Motor neuron (in vitro differentiated cells): ENCODE data around the gene IRF6. TPM values are rescaled to one million over a fixed set of nuclear protein-coding genes. Genes with fewer than 3 reads are reported as not detected.
A peak's percentile ranks its signal among the peaks of the same experiment; 100 is the strongest.

ENCODE experiments used
- ATAC-seq, 8 experiments: fragments of 200-7000 bp; cut with Tn5 transposase; replicated peaks in 6 of 8; 2 replicates each; pipeline ENCODE4 v1.8.0; 2021; ENCODE audit warnings: mild to moderate bottlenecking in 8 of 8, moderate library complexity in 8 of 8
- H3K27ac ChIP-seq, 2 donors: fragments of 250-450 bp; sonication (Bioruptor Pico); 2 replicates each; pipeline ENCODE4 v1.9.0; 2021; ENCODE audit warnings: antibody characterized with exemption in 2 of 2, mild to moderate bottlenecking in 2 of 2, moderate library complexity in 1 of 2
- H3K4me1 ChIP-seq, 2 donors: fragments of 250-450 bp; sonication (Bioruptor Pico); replicated peaks in 1 of 2; 2 replicates each; pipeline ENCODE4 v1.6.1; 2021; ENCODE audit warnings: antibody characterized with exemption in 2 of 2, mild to moderate bottlenecking in 2 of 2, moderate library complexity in 1 of 2
- H3K4me3 ChIP-seq, 5 donors: fragments of 250-450 bp; sonication (Bioruptor Pico); 2 replicates each; pipeline ENCODE4 v1.9.0; 2021; ENCODE audit warnings: antibody characterized with exemption in 5 of 5, mild to moderate bottlenecking in 5 of 5, moderate library complexity in 4 of 5
- WGBS, 10 experiments: fragments of 450-650 bp; shearing (Covaris generic); methylation state at CpG; one replicate each; pipeline ENCODE4 v1.0.0; 2022; 5-methylcytosine and 5-hydroxymethylcytosine counted together
- in situ Hi-C, 9 experiments: fragments of 400-800 bp; cut with MboI; loops; one replicate each; pipeline ENCODE4 v1.15.0; 2021; ENCODE audit warnings: low sequenced_read_pairs in 9 of 9, low pct_unique_long_range_greater_than_20kb in 2 of 9; ENCODE audit not compliant: unreplicated experiment in 9 of 9
- total RNA-seq, 8 experiments: library from RNA; unstranded; fragments of 300-600 nt; gene quantifications; 2 replicates each; pipeline versions ENCODE4 v1.2.3 to v1.2.4, GENCODE V29; 2022

Gene IRF6
- total RNA-seq, 8 experiments from 2014 or later = 0.04 to 0.66 (median 0.27) TPM; not detected in 3

GRCh38 chr1:209816923-209817322, 11.0 kb upstream of the IRF6 start:
- in situ Hi-C loops = no loop called here
- Histone ChIP-seq H3K4me3 (no peak overlapping the region), H3K27ac (no peak overlapping the region), H3K4me1 (no peaks in the 10 kb centered on the region)
- no peak for ATAC-seq
- WGBS, 10 experiments = 36 to 100% (median 65%) methylated on average over 1 to 3 of the region's 3 CpGs; no CpG with 5 or more reads in 4 of the 10 experiments

GRCh38 chr1:209815931-209816341, 10.0 kb upstream of the IRF6 start:
- in situ Hi-C loops = no loop called here
- Histone ChIP-seq H3K4me1 (no peaks in the 10 kb centered on the region), H3K4me3 (no peak overlapping the region), H3K27ac (no peak overlapping the region)
- WGBS, 10 experiments = 60 to 100% (median 80%) methylated on average over 1 to 6 of the region's 6 CpGs; no CpG with 5 or more reads in 4 of the 10 experiments
- no peak for ATAC-seq

GRCh38 chr1:209815490-209815889, 9.5 kb upstream of the IRF6 start:
- no peak overlapping the region for H3K4me3 ChIP-seq
- WGBS, 10 experiments = 63 to 100% (median 83%) methylated on average over 1 to 3 of the region's 3 CpGs
- in situ Hi-C loops = no loop called here
- no peak for ATAC-seq
- H3K4me1 ChIP-seq = no peaks in the 10 kb centered on the region
- no peak overlapping the region for H3K27ac ChIP-seq

- H3K4me3 ChIP-seq = no peak overlapping the region
- no peak for ATAC-seq
- H3K4me1 ChIP-seq = no peaks in the 10 kb centered on the region
- 80 to 100% (median 90%) methylated on average over 1 to 4 of the region's 4 CpGs; no CpG with 5 or more reads in 2 of the 10 experiments for WGBS, 10 experiments
- no peak overlapping the region for H3K27ac ChIP-seq
- in situ Hi-C loops = no loop called here
Measured at GRCh38 chr1:209813902-209814301, 8.0 kb upstream of the IRF6 start.

GRCh38 chr1:209810783-209811182, 4.8 kb upstream of the IRF6 start:
- WGBS, 10 experiments = 66 to 90% (median 80%) methylated on average over 1 to 5 of the region's 5 CpGs; no CpG with 5 or more reads in 1 of the 10 experiments
- in situ Hi-C loops = no loop called here
- Histone ChIP-seq H3K4me3 (no peak overlapping the region), H3K4me1 (no peaks in the 10 kb centered on the region), H3K27ac (no peak overlapping the region)
- ATAC-seq = no peak

GRCh38 chr1:209809611-209810010, 3.7 kb upstream of the IRF6 start:
- no peak overlapping the region for H3K27ac ChIP-seq
- in situ Hi-C loops = no loop called here
- no peak for ATAC-seq
- H3K4me3 ChIP-seq = no peak overlapping the region
- no peaks in the 10 kb centered on the region for H3K4me1 ChIP-seq
- 57 to 100% (median 100%) methylated on average over 1 to 4 of the region's 4 CpGs; no CpG with 5 or more reads in 3 of the 10 experiments for WGBS, 10 experiments

- no peak overlapping the region for H3K27ac ChIP-seq
- no peaks in the 10 kb centered on the region for H3K4me1 ChIP-seq
- no peak overlapping the region for H3K4me3 ChIP-seq
- in situ Hi-C loops = no loop called here
- ATAC-seq = peak in 7 of 8 experiments; percentile 84 to 99 (median 96)
Measured at GRCh38 chr1:209808059-209808581, 2.2 kb upstream of the IRF6 start.

GRCh38 chr1:209807509-209807908, 1.6 kb upstream of the IRF6 start:
- 22 to 100% (median 81%) methylated on average over 1 to 4 of the region's 4 CpGs for WGBS, 10 experiments
- Histone ChIP-seq H3K27ac (no peak overlapping the region), H3K4me3 (no peak overlapping the region), H3K4me1 (no peaks in the 10 kb centered on the region)
- ATAC-seq = no peak
- in situ Hi-C loops = no loop called here

- H3K4me1 ChIP-seq = no peaks in the 10 kb centered on the region
- ATAC-seq = no peak
- in situ Hi-C loops = no loop called here
- no peak overlapping the region for H3K27ac ChIP-seq
- no peak overlapping the region for H3K4me3 ChIP-seq
- WGBS, 10 experiments = 15% methylated on average over 4 of the region's 19 CpGs; no CpG with 5 or more reads in 9 of the 10 experiments
Measured at GRCh38 chr1:209805341-209805781, 581 bp downstream of the IRF6 start.

GRCh38 chr1:209803568-209803967, 2.4 kb downstream of the IRF6 start:
- Histone ChIP-seq H3K4me1 (no peaks in the 10 kb centered on the region), H3K4me3 (no peak overlapping the region), H3K27ac (no peak overlapping the region)
- in situ Hi-C loops = no loop called here
- ATAC-seq = no peak
- WGBS, 10 experiments = 20 to 100% (median 83%) methylated on average over 1 of the region's 1 CpG; no CpG with 5 or more reads in 5 of the 10 experiments

GRCh38 chr1:209802780-209803152, 3.2 kb downstream of the IRF6 start:
- in situ Hi-C loops = no loop called here
- Histone ChIP-seq H3K27ac (no peak overlapping the region), H3K4me1 (no peaks in the 10 kb centered on the region), H3K4me3 (no peak overlapping the region)
- no peak for ATAC-seq
- 29 to 100% (median 61%) methylated on average over 1 to 4 of the region's 4 CpGs; no CpG with 5 or more reads in 2 of the 10 experiments for WGBS, 10 experiments

- in situ Hi-C loops = no loop called here
- ATAC-seq = peak in 1 of 8 experiments; percentile 16
- WGBS, 10 experiments = 40 to 83% (median 65%) methylated on average over 1 to 4 of the region's 4 CpGs; no CpG with 5 or more reads in 4 of the 10 experiments
Measured at GRCh38 chr1:209802117-209802779, 3.7 kb downstream of the IRF6 start.

GRCh38 chr1:209800984-209801834, 4.7 kb downstream of the IRF6 start:
- Histone ChIP-seq H3K27ac (no peak overlapping the region), H3K4me1 (no peaks in the 10 kb centered on the region), H3K4me3 (no peak overlapping the region)
- in situ Hi-C loops = no loop called here
- ATAC-seq = peak in 1 of 8 experiments; percentile 13
- WGBS, 10 experiments = 12 to 83% (median 67%) methylated on average over 1 to 5 of the region's 5 CpGs; no CpG with 5 or more reads in 3 of the 10 experiments

More at GRCh38 chr1:209802117-209802779, 3.7 kb downstream of the IRF6 start:
- Histone ChIP-seq H3K4me1 (no peaks in the 10 kb centered on the region), H3K4me3 (no peak overlapping the region), H3K27ac (no peak overlapping the region)
